Measurements from ENCODE around the gene SCGB3A1. TPM values are rescaled to one million over a fixed set of nuclear protein-coding genes. Genes with fewer than 3 reads are reported as not detected.
A peak's percentile ranks its signal among the peaks of the same experiment; 100 is the strongest.

The SCGB3A1 gene
- total and polyA plus RNA-seq, 5 donors: not detected

DNA sequence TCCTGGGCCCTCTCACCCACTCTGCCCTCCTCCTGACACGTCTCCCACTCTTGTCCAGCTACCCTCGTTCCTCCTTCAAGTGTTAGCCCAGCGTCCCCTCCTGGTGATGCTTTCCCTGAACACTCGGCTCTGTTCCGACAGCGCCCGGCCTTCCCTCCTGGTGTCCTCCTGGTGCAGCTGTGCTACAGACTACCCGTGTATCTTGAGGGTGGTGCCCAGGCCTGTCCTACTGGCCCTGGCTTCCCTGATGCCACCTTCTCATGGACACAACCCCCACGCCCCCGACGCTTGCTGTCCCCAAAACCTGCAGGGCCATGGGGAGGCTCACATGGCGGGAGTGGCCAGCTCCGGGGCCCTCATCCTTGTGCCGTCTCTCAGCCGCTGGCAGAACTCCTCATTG is 21.4 kb upstream of the SCGB3A1 start:
- intact Hi-C loops (cut with DNase I): no loop called here
- H3K27me3 ChIP-seq (ENCODE audit: control insufficient read depth, insufficient read depth): no peaks in the 10 kb centered on the region
- H3K4me1 ChIP-seq (ENCODE audit: control insufficient read depth, insufficient read depth, low read length): no peaks in the 10 kb centered on the region
- no peak for ATAC-seq
- H3K9me3 ChIP-seq (ENCODE audit: control insufficient read depth, low read length): no peaks in the 10 kb centered on the region
- WGBS: 89% methylated on average over 15 of the region's 15 CpGs
- H3K27ac ChIP-seq (ENCODE audit: low read length): no peak overlapping the region
- H3K4me3 ChIP-seq (ENCODE audit: low read length): no peak overlapping the region
- peak in 2 of 3 donors; percentile 13 to 36 for DNase-seq

DNA sequence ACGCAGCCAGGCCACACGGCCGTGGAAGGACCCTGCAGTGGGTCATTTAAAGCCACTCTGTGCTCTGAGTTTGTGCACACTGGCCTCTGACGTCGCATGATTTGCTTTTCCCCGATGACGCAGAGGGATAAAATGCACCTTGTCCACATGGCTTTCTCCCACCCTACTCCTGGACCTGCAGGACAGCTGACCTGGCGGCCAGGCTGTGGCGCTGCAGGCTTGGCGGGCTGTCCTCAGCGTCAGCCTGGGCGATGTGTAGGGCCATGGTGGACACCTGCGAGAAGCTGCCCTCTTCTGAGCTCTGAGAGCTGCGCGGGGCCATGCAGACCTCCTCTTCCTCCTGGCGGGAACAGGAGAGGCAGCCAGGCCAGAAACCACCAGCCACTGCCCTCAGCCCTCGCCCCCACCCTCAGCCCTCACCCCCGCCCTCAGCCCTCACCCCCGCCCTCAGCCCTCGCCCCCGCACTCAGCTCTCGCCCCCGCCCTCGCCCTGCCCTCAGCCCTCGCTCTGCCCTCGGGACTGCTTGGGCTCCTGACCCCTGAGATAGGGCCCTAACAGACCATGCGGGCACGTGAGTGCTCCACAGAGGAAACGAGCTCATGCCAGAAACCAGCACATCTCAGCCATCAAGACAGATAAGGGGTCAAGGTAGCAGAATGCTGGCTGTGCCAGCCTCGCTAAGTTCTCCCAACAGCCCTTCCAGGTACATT is 20.0 kb upstream of the SCGB3A1 start:
- no peak overlapping the region for H3K4me3 ChIP-seq (ENCODE audit: low read length)
- H3K27me3 ChIP-seq (ENCODE audit: control insufficient read depth, insufficient read depth): no peaks in the 10 kb centered on the region
- H3K9me3 ChIP-seq (ENCODE audit: control insufficient read depth, low read length): no peaks in the 10 kb centered on the region
- 85% methylated on average over 30 of the region's 30 CpGs for WGBS
- H3K27ac ChIP-seq (ENCODE audit: low read length): no peak overlapping the region
- intact Hi-C loops (cut with DNase I): no loop called here
- H3K4me1 ChIP-seq (ENCODE audit: control insufficient read depth, insufficient read depth, low read length): no peaks in the 10 kb centered on the region
- DNase-seq (peak in 2 of 3 donors; percentile 27 to 54), ATAC-seq (no peak)

DNA sequence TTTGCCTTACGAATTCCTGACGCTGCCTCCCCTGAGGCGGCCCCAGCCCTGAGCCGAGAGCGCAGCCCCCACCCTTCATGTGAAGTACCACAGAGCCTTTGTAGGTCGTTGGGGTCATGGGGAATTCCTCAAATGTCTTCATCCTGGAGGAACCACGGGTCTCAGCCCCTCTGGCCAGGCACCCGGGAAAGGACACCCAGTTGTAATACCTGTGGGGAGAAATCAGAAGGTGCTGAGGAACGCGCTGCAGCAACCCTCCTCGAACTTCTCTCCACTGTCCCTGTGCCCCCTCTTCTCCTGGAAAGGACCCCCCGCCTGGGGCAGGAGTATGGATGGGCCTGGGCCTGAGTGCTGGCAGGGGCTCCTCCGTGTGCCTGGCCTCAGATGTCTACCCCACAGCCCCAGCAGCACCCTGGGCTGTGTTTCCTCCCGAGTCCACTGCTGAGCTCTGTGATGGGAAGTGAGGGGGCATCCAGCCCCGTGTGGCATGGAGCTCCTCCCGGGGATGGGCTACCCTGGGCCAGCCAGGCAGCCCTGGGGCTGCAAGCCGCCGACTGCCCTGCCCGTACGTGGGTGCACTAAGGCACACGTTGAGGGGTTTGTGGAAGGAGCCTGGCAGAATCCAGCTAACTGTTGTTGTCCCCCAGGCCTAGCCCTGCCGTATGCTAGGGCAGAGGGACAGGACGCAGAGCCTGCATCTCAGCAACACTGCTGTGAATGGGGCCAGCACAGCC is 18.7 kb upstream of the SCGB3A1 start:
- ATAC-seq: peak in 1 of 2 donors; percentile 13
- 79% methylated on average over 23 of the region's 23 CpGs for WGBS
- Histone ChIP-seq H3K9me3 (ENCODE audit: control insufficient read depth, low read length) (no peaks in the 10 kb centered on the region), H3K27ac (ENCODE audit: low read length) (no peak overlapping the region), H3K27me3 (ENCODE audit: control insufficient read depth, insufficient read depth) (no peaks in the 10 kb centered on the region), H3K4me1 (ENCODE audit: control insufficient read depth, insufficient read depth, low read length) (no peaks in the 10 kb centered on the region), H3K4me3 (ENCODE audit: low read length) (no peak overlapping the region)
- intact Hi-C loops (cut with DNase I): no loop called here
- DNase-seq: peak; percentile 6 to 30 (median 8)

DNA sequence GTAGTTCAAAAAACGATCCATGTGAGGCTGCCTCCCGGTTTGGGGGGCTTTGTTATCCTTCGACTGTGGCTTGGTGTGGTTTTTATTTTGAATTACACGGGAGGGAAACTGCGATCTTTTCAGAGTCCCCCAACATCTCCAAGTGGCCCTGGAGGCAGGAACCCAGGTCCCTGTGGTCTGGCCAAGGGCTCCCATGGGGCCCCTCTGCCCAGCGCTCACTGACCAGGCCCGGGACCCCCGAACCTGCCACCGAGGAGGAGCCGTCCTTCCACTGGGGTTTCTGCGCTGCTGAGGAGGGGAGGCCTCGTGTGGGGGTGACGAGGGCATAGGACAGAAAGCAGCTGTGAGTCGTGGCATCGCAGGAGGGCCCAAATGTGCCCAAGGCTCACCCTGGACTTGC is 18.1 kb upstream of the SCGB3A1 start:
- peak in 1 of 3 donors; percentile 37 for DNase-seq

DNA sequence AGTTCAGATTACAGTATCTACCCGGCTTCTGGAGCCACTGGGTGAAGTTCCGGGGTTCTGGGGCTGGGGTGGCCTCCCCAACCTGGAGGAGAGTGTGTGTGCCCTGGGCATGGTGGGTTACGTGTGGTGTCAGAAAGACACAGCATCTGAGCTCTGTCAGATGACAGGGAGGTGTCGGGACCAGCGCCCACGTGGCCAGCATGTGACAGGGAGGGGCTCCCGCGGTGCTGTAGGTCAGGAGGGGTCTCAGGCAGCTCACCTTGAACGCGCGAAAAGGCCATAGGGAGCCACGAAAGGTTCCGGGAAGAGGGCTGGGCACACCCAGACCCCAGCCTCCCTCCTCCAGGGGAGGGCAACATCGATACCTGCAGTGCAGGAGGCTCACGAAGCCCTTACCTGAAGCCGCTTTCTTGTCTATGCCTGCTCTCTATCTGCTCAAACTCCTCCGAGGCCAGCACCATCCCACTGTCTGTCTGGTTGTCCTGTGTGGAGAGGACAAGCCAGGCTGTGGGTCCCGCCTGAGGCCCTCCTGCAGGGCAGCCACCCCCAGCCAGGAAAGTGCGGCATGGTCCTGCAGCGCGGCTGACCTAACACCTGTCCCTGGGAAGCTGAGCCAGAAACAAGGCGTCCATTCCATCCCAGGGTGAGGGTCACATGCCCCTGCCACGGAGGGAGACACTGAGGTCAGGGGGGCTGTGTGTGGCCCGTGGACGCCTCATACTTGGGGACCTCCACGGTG is 17.4 kb upstream of the SCGB3A1 start:
- Histone ChIP-seq H3K4me3 (ENCODE audit: low read length) (no peak overlapping the region), H3K4me1 (ENCODE audit: control insufficient read depth, insufficient read depth, low read length) (no peaks in the 10 kb centered on the region), H3K9me3 (ENCODE audit: control insufficient read depth, low read length) (no peaks in the 10 kb centered on the region), H3K27ac (ENCODE audit: low read length) (no peak overlapping the region), H3K27me3 (ENCODE audit: control insufficient read depth, insufficient read depth) (no peaks in the 10 kb centered on the region)
- 88% methylated on average over 26 of the region's 26 CpGs for WGBS
- intact Hi-C loops (cut with DNase I): no loop called here
- ATAC-seq (peak in 1 of 2 donors; percentile 8), DNase-seq (peak in 2 of 3 donors; percentile 7 to 36)

More for the DNA sequence above, 18.1 kb upstream of the SCGB3A1 start:
- no peak for ATAC-seq
- Histone ChIP-seq H3K9me3 (ENCODE audit: control insufficient read depth, low read length) (no peaks in the 10 kb centered on the region), H3K27me3 (ENCODE audit: control insufficient read depth, insufficient read depth) (no peaks in the 10 kb centered on the region), H3K27ac (ENCODE audit: low read length) (no peak overlapping the region), H3K4me1 (ENCODE audit: control insufficient read depth, insufficient read depth, low read length) (no peaks in the 10 kb centered on the region), H3K4me3 (ENCODE audit: low read length) (no peak overlapping the region)
- WGBS: 89% methylated on average over 15 of the region's 15 CpGs
- intact Hi-C loops (cut with DNase I): no loop called here

DNA sequence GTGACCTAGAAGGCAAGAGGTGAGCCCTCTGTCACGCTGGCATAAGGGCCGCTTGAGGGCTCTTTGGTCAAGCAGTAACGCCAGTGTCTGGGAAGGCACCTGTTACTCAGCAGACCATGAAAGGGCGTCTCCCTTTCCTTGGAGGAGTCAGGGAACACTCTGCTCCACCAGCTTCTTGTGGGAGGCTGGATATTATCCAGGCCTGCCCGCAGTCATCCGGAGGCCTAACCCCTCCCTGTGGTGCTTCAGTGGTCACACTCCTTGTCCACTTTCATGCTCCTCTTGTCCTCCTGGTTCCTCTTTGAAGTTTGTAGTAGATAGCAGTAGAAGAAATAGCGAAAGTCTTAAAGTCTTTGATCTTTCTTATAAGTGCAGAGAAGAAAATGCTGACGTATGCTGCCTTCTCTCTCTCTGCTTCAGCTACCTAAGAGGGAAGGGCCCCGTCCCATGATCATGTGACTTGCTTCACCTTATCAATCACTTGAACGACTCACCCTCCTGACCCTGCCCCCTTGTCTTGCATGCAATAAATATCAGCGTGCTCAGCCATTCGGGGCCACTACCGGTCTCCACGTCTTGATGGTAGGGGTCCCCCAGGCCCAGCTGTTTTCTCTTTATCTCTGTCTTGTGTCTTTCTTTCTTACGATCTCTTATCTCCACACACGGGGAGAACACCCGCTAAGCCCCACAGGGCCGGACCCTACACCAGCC is 16.7 kb upstream of the SCGB3A1 start:
- no peak overlapping the region for H3K27ac ChIP-seq (ENCODE audit: low read length)
- WGBS: 54% methylated on average over 18 of the region's 18 CpGs
- H3K9me3 ChIP-seq (ENCODE audit: control insufficient read depth, low read length): no peaks in the 10 kb centered on the region
- DNase-seq (peak in 1 of 3 donors; percentile 21), ATAC-seq (no peak)
- intact Hi-C loops (cut with DNase I): no loop called here
- no peak overlapping the region for H3K4me3 ChIP-seq (ENCODE audit: low read length)
- H3K27me3 ChIP-seq (ENCODE audit: control insufficient read depth, insufficient read depth): no peaks in the 10 kb centered on the region
- H3K4me1 ChIP-seq (ENCODE audit: control insufficient read depth, insufficient read depth, low read length): no peaks in the 10 kb centered on the region

DNA sequence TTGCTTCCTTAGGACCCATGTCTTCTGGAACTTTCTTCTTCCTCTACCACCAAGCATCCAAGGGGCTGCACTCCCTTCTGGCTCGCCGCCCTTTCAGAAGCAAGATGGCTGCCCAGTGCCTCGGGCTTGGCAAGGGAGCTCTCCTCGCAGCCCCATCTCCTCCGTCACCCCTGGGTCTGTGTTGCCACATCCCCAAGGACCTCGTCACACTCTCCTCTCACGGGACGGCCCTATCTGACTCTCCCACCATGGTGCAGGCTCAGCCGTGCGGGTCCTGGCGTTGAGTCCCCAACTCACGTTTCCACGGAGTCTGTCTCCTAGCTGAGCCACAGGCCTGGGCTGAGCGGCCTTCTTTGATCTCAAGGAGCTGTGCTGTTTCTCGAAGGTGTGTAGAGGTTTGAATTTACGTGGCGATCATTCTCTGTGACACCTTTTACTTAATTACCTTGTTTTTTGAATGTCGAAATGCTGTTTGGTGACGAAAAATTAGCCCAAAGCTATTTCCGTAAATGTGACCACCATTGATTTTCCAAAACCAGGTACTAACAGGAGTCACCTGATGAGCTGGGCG is 15.0 kb upstream of the SCGB3A1 start:
- DNase-seq (peak; percentile 2 to 23 (median 22)), ATAC-seq (no peak)
- Histone ChIP-seq H3K4me3 (ENCODE audit: low read length) (no peak overlapping the region), H3K27me3 (ENCODE audit: control insufficient read depth, insufficient read depth) (no peaks in the 10 kb centered on the region), H3K9me3 (ENCODE audit: control insufficient read depth, low read length) (no peaks in the 10 kb centered on the region), H3K4me1 (ENCODE audit: control insufficient read depth, insufficient read depth, low read length) (no peaks in the 10 kb centered on the region), H3K27ac (ENCODE audit: low read length) (no peak overlapping the region)
- 83% methylated on average over 21 of the region's 21 CpGs for WGBS
- intact Hi-C loops (cut with DNase I): no loop called here

DNA sequence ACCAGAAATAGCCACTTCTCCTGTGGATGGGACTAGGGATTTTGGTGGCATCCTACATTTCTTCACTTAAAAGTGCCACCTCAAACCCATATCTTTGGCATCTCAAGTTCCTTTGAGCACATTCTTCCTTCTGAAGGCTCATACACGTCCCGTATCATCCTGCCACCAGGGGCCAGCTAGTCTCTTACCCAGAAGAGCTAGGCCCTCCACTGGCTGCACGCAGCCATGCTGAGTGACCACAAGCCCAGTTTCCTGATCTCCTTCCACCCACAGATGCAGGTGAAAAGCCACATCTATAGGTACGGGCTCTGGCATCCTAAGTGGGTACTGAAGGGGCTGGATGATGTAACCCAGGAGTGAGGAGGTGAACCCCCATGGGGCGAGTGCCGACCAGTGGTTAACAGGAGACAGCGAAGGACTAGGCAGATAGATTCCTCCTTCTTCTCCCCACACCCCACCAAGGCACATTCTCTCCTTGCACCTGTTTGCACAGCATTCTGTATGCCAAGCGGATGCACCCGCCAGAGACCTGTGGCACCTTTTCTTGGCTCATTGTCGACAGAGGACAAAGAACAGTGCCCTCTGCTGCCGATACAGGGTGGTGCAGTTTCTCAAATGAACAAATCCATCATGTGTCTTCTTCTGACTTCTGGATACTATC is 14.4 kb upstream of the SCGB3A1 start:
- intact Hi-C loops (cut with DNase I): no loop called here
- 55% methylated on average over 11 of the region's 11 CpGs for WGBS
- ATAC-seq: no peak
- DNase-seq: peak; percentile 15 to 67 (median 34)
- Histone ChIP-seq H3K27ac (ENCODE audit: low read length) (no peak overlapping the region), H3K4me1 (ENCODE audit: control insufficient read depth, insufficient read depth, low read length) (no peaks in the 10 kb centered on the region), H3K9me3 (ENCODE audit: control insufficient read depth, low read length) (no peaks in the 10 kb centered on the region), H3K27me3 (ENCODE audit: control insufficient read depth, insufficient read depth) (no peaks in the 10 kb centered on the region), H3K4me3 (ENCODE audit: low read length) (no peak overlapping the region)

DNA sequence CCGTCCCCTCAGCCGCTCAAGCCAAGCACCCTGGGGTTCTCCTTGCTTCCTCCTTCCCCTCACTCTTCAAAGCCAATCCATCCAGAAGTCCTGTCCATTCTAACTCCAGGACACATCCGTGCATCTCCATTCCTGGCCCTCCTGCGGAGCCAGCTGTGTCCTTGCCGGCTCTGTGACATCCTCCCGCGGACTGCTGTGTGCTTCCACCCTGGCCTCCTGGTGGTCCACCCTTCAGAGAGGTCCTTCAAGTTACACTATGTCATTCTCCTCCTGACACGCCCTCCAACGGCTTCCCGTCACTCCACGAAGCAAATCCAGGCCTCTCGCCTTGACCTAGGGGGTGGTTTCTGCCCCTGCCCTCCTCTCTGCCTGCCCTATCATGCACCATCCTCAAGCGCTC is 13.0 kb upstream of the SCGB3A1 start:
- Histone ChIP-seq H3K27me3 (ENCODE audit: control insufficient read depth, insufficient read depth) (no peaks in the 10 kb centered on the region), H3K27ac (ENCODE audit: low read length) (no peak overlapping the region), H3K4me3 (ENCODE audit: low read length) (no peak overlapping the region), H3K4me1 (ENCODE audit: control insufficient read depth, insufficient read depth, low read length) (no peaks in the 10 kb centered on the region), H3K9me3 (ENCODE audit: control insufficient read depth, low read length) (no peaks in the 10 kb centered on the region)
- intact Hi-C loops (cut with DNase I): no loop called here
- DNase-seq: no peak
- WGBS: 78% methylated on average over 13 of the region's 13 CpGs
- no peak for ATAC-seq

DNA sequence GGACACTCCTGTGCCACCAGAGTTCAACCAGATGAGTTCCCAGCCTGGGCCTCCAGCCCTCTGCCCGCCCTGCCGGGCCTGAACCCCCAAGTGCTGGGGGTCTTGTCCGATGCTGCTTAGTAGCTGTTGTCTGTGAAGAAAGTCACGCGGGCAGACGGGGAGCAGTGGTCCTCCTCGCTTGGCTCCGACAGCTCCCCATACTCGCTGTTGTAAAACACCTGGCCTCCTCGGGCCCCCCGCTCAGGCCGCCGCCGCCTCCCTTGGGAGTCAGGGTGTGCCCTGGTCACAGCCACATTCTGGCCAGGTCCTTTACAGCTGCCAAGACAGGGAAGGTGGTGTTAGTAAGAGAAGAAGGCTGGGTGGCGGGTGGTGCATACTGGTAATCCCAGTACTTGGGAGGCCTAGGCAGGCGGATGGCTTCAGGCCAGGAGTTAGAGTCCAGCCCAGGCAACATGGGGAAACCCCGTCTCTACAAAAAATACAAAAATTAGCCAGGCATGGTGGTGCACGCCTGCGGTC is 11.8 kb upstream of the SCGB3A1 start:
- Histone ChIP-seq H3K4me3 (ENCODE audit: low read length) (no peak overlapping the region), H3K9me3 (ENCODE audit: control insufficient read depth, low read length) (no peaks in the 10 kb centered on the region), H3K27ac (ENCODE audit: low read length) (no peak overlapping the region), H3K4me1 (ENCODE audit: control insufficient read depth, insufficient read depth, low read length) (no peaks in the 10 kb centered on the region), H3K27me3 (ENCODE audit: control insufficient read depth, insufficient read depth) (no peaks in the 10 kb centered on the region)
- peak in 2 of 3 donors; percentile 23 to 28 for DNase-seq
- WGBS: 91% methylated on average over 19 of the region's 19 CpGs
- no peak for ATAC-seq
- intact Hi-C loops (cut with DNase I): no loop called here

All from right cardiac atrium (tissue), 5 donors.